SK-N-SH (cell line): ENCODE data around the gene CDH4.

ENCODE experiments used
- CHD2 ChIP-seq: fragments of 150-350 bp; IDR thresholded peaks from 2 replicates; pipeline ENCODE4 v1.6.1; 2018; ENCODE audit warnings: low read length; ENCODE audit not compliant: partially characterized antibody
- MXI1 ChIP-seq: IDR thresholded peaks from 2 replicates; pipeline ENCODE4 v1.6.1; 2012; ENCODE audit warnings: mild to moderate bottlenecking, low read depth, low read length, improper control_type of control experiment
- SIN3A ChIP-seq: IDR thresholded peaks from 2 replicates; pipeline ENCODE4 v1.6.1; 2012; ENCODE audit warnings: low read depth, mild to moderate bottlenecking, low read length, moderate library complexity, borderline replicate concordance
- TF ChIP-seq, protein P1 (sequence below): IDR thresholded peaks from 2 replicates; pipeline ENCODE4 v1.6.1; 2012; ENCODE audit warnings: mild to moderate bottlenecking, low read depth, low read length, moderate library complexity
- TF ChIP-seq, protein P2 (sequence below): fragments of 200-600 bp; sonication (generic); IDR thresholded peaks from 2 replicates; pipeline ENCODE4 v1.6.1; 2017; ENCODE audit warnings: antibody characterized with exemption, mild to moderate bottlenecking, moderate library complexity

DNA sequence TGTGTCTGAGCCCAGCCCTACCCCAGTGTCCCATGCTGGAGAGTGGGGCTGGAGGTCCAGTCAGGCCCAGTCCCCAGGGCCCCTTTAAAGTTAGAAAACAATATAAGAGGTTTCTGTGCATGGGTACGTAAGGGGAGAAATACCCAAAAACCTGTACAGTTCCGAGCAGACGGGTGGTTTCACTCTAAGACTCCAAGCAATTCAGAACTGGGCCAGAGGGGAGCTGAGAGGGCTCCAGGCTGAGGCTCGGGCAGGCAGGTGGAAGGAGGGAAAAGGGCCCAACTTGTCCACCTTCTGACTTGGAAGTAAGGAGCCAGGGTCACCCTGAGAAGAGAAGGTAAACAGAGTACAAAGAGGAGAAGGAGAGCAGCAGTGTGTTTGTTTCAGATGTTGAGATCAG, 296.0 kb downstream of the CDH4 start:
- TF ChIP-seq MXI1, result no peak
- TF ChIP-seq, protein P1, sequence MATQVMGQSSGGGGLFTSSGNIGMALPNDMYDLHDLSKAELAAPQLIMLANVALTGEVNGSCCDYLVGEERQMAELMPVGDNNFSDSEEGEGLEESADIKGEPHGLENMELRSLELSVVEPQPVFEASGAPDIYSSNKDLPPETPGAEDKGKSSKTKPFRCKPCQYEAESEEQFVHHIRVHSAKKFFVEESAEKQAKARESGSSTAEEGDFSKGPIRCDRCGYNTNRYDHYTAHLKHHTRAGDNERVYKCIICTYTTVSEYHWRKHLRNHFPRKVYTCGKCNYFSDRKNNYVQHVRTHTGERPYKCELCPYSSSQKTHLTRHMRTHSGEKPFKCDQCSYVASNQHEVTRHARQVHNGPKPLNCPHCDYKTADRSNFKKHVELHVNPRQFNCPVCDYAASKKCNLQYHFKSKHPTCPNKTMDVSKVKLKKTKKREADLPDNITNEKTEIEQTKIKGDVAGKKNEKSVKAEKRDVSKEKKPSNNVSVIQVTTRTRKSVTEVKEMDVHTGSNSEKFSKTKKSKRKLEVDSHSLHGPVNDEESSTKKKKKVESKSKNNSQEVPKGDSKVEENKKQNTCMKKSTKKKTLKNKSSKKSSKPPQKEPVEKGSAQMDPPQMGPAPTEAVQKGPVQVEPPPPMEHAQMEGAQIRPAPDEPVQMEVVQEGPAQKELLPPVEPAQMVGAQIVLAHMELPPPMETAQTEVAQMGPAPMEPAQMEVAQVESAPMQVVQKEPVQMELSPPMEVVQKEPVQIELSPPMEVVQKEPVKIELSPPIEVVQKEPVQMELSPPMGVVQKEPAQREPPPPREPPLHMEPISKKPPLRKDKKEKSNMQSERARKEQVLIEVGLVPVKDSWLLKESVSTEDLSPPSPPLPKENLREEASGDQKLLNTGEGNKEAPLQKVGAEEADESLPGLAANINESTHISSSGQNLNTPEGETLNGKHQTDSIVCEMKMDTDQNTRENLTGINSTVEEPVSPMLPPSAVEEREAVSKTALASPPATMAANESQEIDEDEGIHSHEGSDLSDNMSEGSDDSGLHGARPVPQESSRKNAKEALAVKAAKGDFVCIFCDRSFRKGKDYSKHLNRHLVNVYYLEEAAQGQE, result no peak
- TF ChIP-seq, protein P2, sequence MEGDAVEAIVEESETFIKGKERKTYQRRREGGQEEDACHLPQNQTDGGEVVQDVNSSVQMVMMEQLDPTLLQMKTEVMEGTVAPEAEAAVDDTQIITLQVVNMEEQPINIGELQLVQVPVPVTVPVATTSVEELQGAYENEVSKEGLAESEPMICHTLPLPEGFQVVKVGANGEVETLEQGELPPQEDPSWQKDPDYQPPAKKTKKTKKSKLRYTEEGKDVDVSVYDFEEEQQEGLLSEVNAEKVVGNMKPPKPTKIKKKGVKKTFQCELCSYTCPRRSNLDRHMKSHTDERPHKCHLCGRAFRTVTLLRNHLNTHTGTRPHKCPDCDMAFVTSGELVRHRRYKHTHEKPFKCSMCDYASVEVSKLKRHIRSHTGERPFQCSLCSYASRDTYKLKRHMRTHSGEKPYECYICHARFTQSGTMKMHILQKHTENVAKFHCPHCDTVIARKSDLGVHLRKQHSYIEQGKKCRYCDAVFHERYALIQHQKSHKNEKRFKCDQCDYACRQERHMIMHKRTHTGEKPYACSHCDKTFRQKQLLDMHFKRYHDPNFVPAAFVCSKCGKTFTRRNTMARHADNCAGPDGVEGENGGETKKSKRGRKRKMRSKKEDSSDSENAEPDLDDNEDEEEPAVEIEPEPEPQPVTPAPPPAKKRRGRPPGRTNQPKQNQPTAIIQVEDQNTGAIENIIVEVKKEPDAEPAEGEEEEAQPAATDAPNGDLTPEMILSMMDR, result no peak
- no peak for TF ChIP-seq SIN3A
- TF ChIP-seq CHD2, result no peak
